Tibial artery (tissue), 4 donors: Measurements from ENCODE around the gene ST6GALNAC2.

Experiments
- DNase-seq, 2 donors: peaks; one replicate each; pipeline ENCODE4 v3.0.0-alpha.2; 2019
- H3K27ac ChIP-seq, 2 donors: fragments of 200-600 bp; sonication (generic) in 1 of 2; 1 replicate in 1 of 2; 2 replicates in 1 of 2; pipeline ENCODE4 v1.5.1; 2018 to 2019; ENCODE audit warnings: mild to moderate bottlenecking in 1 of 2
- H3K27me3 ChIP-seq, 2 donors: fragments of 200-600 bp; sonication (generic) in 1 of 2; one replicate each; pipeline versions ENCODE4 v1.5.1 to v1.6.0; 2016 to 2019
- H3K36me3 ChIP-seq, 3 donors: fragments of 200-600 bp; sonication (generic) in 2 of 3; one replicate each; pipeline ENCODE4 v1.5.1; 2016 to 2019; ENCODE audit warnings: mild to moderate bottlenecking in 2 of 3
- H3K4me1 ChIP-seq, 4 donors: fragments of 200-600 bp; sonication (generic) in 2 of 4; 1 replicate in 3 of 4; 2 replicates in 1 of 4; pipeline ENCODE4 v1.5.1; 2016 to 2019
- H3K4me3 ChIP-seq, 2 donors: fragments of 200-600 bp; sonication (generic) in 1 of 2; 1 replicate in 1 of 2; 2 replicates in 1 of 2; pipeline ENCODE4 v1.5.1; 2018 to 2019; ENCODE audit warnings: mild to moderate bottlenecking in 2 of 2
- H3K9me3 ChIP-seq, 3 donors: fragments of 200-600 bp; sonication (generic) in 1 of 3; one replicate each; pipeline ENCODE4 v1.5.1; 2016 to 2019
- intact Hi-C: fragments of 100-400 bp; cut with DNase I; formaldehyde crosslinking; loops from one replicate; pipeline ENCODE4 v1.15.0; 2023; ENCODE audit warnings: low total_unique reads
- TF ChIP-seq, protein P1 (sequence below), 2 experiments: fragments of 200-600 bp in 1 of 2; fragments of 450-650 bp in 1 of 2; IDR thresholded peaks; one replicate each; pipeline ENCODE4 v1.5.1; 2017 to 2019; ENCODE audit warnings: antibody characterized with exemption in 2 of 2, mild to moderate bottlenecking in 1 of 2, moderate library complexity in 1 of 2

Gene ST6GALNAC2

GRCh38 chr17:76541739-76542454, 43.8 kb downstream of the ST6GALNAC2 start:
- intact Hi-C loops: no loop called here
- no peak overlapping the region for H3K27ac ChIP-seq
- H3K27me3 ChIP-seq: peaks cover 0 to 66% of the 10 kb centered on the region in 2 donors
- no peaks in the 10 kb centered on the region for H3K9me3 ChIP-seq
- no peaks in the 10 kb centered on the region for H3K36me3 ChIP-seq
- DNase-seq: no peak
- H3K4me1 ChIP-seq: peaks cover 0 to 41% (median 19%) of the 10 kb centered on the region in 4 donors
- H3K4me3 ChIP-seq: no peak overlapping the region
- TF ChIP-seq, protein P1, sequence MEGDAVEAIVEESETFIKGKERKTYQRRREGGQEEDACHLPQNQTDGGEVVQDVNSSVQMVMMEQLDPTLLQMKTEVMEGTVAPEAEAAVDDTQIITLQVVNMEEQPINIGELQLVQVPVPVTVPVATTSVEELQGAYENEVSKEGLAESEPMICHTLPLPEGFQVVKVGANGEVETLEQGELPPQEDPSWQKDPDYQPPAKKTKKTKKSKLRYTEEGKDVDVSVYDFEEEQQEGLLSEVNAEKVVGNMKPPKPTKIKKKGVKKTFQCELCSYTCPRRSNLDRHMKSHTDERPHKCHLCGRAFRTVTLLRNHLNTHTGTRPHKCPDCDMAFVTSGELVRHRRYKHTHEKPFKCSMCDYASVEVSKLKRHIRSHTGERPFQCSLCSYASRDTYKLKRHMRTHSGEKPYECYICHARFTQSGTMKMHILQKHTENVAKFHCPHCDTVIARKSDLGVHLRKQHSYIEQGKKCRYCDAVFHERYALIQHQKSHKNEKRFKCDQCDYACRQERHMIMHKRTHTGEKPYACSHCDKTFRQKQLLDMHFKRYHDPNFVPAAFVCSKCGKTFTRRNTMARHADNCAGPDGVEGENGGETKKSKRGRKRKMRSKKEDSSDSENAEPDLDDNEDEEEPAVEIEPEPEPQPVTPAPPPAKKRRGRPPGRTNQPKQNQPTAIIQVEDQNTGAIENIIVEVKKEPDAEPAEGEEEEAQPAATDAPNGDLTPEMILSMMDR (IDR thresholded peaks at IDR 0.05): no peak

DNA sequence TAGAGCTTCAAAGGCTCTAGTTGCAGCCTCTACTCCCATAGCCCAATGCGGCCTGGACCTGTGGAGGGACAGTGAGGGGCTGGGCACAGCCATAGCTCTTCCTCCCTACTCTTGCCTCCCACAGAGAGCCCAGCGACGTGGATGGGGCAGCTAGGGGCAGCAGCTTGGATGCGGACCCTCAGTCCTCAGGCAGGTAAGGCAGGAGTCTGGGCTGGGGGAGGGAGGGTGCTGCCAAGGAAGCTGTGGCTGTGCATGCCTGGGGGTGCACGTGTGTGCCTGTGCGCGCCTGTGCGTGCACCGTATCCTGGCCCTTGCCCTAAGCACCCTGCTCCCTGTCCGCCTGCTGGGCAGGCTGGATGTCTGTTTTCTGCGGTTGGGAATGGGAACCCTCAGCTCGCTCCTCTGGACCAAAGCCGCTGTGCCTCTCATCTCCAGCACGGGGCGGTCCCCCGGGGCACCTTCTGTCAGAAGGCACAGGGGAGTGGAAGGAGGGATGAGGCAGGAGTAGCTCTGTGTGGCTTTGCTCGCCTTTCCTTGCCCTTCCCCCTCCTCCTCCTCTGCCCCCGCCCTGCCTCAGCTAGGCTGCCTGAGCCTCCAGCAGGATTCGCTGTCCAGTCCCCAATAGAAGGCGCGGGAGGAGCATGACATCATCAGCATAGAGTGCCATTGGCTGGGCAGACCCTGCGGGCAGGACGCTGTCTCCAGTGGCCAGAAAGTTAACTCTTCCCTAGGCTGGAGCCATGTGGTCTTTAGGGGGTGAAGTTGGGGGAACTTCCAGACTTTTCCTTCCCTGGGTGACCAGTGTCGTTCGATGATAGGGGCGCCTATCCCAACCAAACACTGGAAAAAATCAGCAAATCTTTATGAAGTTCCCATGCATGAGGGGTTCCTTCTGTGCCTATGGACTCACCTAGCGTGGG, 45.0 kb downstream of the ST6GALNAC2 start:
- peak; percentile 91 to 94 for DNase-seq
- Histone ChIP-seq H3K36me3 (no peaks in the 10 kb centered on the region), H3K4me3 (peak overlapping the region; percentile 33 to 51), H3K27ac (peak overlapping the region in 1 of 2 donors; percentile 23), H3K4me1 (peaks cover 0 to 42% (median 21%) of the 10 kb centered on the region in 4 donors), H3K9me3 (no peaks in the 10 kb centered on the region), H3K27me3 (peaks cover 0 to 74% of the 10 kb centered on the region in 2 donors)
- TF ChIP-seq, protein P1 (IDR thresholded peaks at IDR 0.05): peak; percentile 29 to 37
- intact Hi-C loops: no loop called here

- Histone ChIP-seq H3K27ac (peak within 1 kb of the TSS in 1 of 2 donors; percentile 23), H3K27me3 (peaks cover 0 to 72% of the 10 kb centered on the region in 2 donors), H3K4me1 (peaks cover 0 to 37% (median 21%) of the 10 kb centered on the region in 4 donors), H3K4me3 (peak within 1 kb of the TSS; percentile 33 to 51), H3K36me3 (no peaks in the 10 kb centered on the region), H3K9me3 (no peaks in the 10 kb centered on the region)
- TF ChIP-seq, protein P1 (IDR thresholded peaks at IDR 0.05): no peak
- peak; percentile 20 to 59 for DNase-seq
- intact Hi-C loops: no loop called here
These were observed 45.9 kb downstream of the ST6GALNAC2 start, which contains the start of gene PRCD for GRCh38 chr17:76539631-76540271. TSS of gene PRCD (plus strand) at chr17:76540044. CDS start at chr17:76540142, 98 bp downstream.

GRCh38 chr17:76538941-76539570, 46.6 kb downstream of the ST6GALNAC2 start:
- peaks cover 0 to 67% of the 10 kb centered on the region in 2 donors for H3K27me3 ChIP-seq
- no peaks in the 10 kb centered on the region for H3K36me3 ChIP-seq
- H3K4me3 ChIP-seq: no peak overlapping the region
- DNase-seq: peak in 1 of 2 donors; percentile 49
- H3K4me1 ChIP-seq: peaks cover 0 to 33% (median 21%) of the 10 kb centered on the region in 4 donors
- TF ChIP-seq, protein P1 (IDR thresholded peaks at IDR 0.05): no peak
- intact Hi-C loops: no loop called here
- H3K9me3 ChIP-seq: no peaks in the 10 kb centered on the region
- H3K27ac ChIP-seq: no peak overlapping the region
